NCI-H446 treated with DMSO at 0.1 percent for 48 hours (cell line): ENCODE data around the gene ITPK1.
A peak's percentile ranks its signal among the peaks of the same experiment; 100 is the strongest.
"Not testable (repeated sequence)": the region's sequence is repeated elsewhere in the genome, so short reads cannot be mapped to it uniquely, and the experiment has no call there.

ENCODE experiments used
- DNase-seq: peaks from one replicate; lab custom pipeline; 2025; lab: John Stamatoyannopoulos, UW

The ITPK1 gene

DNA sequence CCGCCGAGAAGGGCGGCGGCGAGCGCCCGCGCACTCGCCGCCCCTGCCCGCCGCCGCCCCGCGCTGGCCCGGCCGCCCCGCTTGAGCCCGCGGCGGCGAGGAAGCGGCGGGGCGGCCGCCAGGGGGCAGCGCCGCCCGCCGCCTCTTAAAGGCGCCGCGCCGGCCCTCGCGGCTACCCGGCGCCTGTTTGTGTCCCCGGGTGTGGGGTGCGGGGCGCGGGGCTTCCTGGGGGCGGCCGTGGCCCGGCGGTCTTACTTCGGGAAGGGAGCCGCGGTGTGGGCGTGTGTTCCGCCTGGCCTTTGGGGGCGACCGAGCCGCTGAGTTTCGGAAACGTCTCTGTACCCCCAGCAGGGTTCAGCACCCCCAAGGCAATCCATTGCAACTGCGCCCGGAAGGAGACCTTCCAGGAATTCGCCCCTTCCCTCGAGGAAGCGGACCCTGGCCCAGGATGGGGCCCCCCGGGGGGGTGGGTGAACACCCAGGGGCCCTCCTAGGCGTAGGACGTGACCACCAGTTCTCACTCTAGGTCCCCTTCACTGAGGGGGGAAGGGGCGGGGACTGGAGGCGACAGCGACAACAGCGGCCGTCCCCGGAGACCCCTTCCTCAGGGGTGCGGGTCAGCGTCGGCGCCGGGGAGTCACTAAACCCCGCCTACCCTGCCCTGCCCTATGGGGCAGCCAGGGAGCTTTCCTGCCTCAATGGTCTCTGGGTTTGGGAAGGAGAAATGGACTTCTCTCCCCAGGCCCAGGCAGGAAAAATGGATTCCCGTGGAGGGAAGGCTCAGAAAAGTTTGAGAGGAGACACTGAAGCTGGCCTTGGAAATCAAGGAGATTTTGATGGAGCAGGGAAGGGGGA lies at the start of gene ITPK1:
Gene ITPK1, minus strand, starts transcription at position 105 of the 855 bp plus-strand sequence. CDS start 762 bp downstream, outside the sequence.
- no peak for DNase-seq

DNA sequence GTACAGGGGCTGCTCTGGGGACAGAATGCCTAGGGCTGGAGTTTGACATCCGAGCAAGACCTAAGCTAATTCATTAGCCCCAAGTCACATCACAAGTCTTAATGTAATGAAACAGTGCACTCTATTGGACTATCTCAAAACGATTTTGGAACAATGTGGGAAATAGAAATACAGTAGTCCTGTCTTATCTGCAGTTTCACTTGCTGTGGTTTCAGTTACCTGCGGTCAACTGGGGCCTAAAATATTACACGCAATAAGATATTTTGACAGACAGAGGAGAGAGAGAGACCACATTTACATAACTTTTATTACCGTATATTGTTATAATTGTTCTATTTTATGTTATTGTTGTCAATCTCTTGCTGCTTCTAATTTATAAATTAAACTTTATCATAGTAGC lies 47.8 kb upstream of the ITPK1 start:
- no peak for DNase-seq

DNA sequence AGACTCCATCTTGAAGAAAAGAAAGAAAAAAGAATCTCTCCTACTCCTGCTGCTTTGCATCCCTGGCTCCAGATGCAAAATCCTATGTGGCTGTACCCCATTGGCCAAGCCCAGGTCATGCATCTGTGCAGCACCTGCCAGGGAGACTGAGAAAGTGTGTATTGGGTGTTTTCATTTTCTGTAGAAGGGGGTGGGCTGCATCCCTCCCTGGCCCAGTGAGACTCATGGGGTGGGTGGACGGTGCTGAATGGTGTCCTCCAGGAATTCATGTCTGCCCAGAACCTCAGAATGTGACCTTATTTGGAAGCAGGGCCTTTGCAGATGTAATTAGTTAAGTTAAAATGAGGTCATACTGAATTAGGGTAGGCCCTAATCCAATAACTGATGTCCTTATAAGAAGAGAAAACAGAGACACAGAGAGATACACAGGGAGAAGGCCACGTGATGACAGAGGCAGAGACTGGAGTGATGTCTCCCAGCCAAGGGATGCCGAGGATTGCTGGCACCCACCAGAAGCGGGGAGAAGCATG lies 45.8 kb upstream of the ITPK1 start:
- DNase-seq = no peak

DNA sequence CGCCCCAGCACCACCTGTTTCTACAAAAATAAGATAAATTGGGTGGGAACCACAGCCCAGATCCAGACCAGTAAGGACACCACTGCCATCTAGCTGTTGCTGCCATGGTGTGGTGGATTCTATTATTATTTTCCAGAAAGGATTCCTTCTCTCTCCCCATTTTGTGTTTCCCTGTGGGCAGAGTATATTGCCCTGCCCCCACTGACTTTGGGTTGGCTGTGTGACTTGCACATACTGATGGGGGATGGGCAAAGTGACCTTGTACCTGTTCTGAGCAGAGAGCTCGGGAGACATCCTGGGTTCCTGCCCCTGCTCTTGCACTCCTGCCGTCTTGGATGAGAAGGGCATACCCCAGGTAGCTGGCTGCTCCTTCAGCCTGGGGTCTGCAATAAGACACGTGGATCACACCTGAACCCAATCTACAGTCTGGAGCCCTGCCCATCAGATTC lies 44.7 kb upstream of the ITPK1 start:
- DNase-seq = peak; percentile 49

DNA sequence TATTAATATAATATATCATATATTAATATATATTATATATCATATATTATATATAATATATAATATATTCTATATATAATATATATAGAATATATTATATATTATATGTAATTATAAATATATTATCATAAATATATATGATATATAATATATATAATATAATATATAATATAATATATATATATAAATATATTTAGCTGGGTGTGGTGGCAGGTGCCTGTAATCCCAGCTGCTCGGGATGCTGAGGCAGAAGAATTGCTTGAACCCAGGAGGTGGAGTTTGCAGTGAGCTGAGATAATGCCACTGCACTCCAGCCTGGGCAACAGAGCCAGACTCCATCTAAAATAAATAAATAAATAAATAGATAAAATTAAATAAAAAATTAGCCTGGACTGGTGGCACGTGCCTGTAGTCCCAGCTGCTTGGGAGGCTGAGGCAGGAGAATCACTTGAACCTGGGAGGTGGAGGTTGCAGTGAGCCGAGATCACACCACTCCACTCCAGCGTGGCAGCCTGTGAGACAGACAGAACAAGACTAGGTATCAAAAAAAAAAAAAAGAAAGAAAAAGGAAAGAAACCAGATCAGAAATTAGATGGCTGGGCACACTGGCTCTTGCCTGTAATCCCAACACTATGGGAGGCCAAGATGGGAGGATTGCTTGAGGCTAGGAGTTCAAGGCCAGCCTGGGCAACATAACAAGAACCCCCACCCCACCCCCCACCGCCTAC lies 44.1 kb upstream of the ITPK1 start:
- not testable (repeated sequence) for DNase-seq

DNA sequence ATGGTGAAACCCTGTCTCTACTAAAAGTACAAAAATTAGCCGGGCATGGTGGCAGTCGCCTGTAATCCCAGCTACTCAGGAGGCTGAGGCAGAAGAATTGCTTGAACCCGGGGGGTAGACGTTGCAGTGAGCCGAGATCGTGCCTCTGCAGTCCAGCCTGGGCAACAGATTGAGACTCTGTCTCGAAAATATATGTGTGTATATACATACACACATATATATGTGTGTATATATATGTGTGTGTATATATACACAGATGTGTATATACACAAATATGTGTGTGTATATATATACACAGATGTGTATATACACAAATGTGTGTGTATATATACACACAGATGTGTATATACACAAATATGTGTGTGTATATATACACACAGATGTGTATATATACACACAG lies 42.6 kb upstream of the ITPK1 start:
- not testable (repeated sequence) for DNase-seq

DNA sequence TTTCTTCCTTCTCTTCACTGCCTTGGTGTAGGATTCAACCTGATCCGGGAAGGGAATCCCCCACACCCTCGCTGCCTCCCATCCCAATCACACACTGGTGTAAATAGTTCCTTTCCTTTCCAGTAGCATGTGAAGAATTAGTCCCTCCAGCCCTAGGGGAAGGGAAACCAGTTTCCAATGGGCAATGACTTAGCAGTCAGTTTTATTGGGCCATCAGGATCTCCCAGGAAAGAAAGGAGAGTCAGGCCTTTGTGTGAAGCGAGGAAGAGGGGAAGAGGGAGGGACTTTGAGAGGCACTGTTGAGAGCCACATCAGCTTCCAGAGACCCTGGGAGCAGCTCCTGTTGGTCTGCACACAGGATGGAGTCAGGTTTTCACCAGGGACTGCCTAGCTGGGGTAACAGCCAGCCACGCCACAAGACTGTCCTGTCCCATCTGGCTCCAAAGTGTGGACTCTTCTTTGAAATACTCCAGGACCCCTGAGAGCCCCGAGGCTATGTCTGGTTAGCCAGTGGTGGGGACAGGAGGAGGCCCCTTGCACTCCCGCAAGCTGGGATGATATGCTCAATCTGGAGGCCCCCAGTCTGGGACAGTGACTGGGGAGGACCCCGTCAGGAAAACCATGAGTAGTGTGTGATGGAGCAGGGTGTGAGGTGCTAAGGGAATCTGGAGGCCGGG lies 41.1 kb upstream of the ITPK1 start:
- no peak for DNase-seq

DNA sequence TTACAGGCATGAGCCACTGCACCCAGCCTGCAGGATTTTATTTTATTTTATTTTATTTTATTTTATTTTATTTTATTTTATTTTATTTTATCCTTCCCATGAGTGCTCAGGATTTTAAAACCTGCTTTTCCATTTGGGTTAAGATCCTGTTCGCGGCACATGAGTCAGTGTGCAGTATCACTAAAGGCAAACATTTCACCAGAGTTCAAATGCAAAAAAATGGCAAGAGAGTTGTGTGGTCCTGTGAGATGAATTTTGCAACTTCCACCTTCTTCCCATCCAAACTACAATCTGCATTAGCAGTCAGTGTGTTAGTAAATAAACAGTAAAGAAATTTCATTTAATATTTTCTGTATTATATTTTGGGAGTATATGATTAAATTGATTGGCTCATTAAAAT lies 39.9 kb upstream of the ITPK1 start:
- no peak for DNase-seq

DNA sequence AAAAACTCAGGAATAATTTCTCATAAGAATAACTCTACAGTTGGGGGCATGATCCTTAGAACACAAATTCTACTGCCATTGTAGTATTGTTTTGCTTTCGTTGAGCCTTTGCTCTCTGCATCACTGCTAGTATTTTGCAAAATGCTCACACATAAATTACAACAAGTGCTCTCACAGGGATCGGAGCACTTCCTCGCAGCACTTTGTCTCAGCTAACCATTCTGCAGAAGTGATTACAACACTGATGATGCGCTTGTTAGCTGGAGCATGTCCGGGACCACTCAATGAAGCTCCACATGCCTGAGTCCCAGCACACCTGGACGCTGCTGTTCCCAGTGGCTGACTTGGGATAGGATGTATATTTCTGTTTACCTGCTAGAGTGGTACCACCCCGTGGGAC lies 37.4 kb upstream of the ITPK1 start:
- DNase-seq = no peak

DNA sequence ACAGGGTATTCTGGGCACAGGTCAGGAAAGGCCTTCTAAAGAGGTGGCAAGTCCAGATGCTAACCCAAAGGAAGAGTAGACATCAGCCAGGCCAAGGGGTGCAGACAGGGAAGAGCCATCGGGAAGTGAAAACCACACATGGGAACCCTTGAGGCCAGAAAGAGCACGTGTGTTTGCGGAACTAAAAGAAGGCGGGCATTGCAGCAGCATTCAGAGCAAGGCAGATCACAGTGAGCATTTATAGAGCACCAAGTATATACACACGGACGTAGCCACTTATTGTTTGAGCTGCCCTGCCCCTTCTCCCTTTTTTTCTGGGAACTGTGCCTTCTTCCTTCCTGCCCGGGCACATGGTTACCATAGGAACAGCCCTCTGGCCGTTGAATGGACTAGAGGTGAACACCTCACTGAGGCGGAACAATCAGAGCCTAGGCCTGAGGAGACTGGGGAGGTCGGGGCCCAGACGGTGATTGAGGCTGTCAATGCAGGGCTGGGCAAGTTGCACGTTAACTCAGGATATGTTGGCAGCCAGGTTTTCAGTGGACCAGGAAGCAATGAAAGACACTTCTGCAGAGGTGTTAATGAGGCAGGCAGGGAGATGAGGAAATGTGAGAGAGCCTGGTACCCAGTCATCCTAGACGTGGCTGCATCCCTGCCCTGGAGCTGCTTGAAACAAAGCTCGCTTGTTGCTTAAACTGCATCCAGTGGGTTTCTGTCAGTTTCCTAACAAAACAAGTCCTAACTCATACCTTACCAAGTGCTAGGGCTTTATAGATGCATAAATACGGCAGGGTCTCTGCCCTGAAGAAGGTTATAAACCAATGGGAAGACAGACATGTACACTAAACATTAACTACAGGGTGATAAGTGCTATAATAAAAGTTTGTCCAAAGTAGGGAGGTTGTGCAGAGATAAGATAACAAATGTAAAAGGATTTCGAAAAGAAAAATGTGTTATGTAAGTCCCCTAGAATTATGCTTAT lies 34.8 kb upstream of the ITPK1 start:
- DNase-seq = no peak

DNA sequence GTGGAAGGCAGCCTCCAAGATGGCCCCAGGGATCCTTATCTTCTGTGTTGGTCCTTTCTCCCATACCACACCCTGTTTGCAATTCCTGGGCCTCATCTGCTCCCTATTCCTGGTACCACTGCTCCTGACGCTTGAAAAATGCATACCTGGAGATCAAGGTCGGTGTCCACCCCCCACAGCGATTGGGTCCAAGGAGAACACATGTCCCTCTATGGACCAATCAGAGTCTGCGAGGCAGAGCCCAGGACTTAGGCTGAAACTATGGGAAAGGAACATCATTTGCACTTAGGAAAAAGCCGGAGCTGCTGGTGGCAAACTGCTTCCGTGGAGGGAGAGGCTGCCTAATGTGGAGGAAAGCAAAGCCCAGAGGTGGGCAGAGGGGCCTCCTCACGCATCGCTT lies 33.3 kb upstream of the ITPK1 start:
- DNase-seq = no peak

DNA sequence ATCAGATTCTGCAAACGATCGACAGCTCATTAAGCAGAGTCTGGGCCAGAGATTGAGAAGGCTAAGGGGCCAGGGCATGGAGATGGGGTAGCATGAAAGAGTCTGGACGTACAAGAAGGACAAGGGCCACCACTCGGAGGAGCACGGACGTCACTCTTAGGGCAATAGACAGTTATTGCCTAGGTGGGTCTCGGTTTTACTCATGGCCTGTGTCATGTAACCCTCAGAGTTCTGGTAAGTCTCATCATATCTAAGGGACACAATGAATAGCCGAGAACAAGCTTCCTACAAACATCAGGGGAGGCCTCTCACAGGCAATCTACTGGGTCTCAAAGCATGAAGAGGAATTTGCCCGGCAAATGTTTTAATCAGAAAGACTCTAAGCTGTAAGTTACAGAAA lies 30.4 kb upstream of the ITPK1 start:
- no peak for DNase-seq

DNA sequence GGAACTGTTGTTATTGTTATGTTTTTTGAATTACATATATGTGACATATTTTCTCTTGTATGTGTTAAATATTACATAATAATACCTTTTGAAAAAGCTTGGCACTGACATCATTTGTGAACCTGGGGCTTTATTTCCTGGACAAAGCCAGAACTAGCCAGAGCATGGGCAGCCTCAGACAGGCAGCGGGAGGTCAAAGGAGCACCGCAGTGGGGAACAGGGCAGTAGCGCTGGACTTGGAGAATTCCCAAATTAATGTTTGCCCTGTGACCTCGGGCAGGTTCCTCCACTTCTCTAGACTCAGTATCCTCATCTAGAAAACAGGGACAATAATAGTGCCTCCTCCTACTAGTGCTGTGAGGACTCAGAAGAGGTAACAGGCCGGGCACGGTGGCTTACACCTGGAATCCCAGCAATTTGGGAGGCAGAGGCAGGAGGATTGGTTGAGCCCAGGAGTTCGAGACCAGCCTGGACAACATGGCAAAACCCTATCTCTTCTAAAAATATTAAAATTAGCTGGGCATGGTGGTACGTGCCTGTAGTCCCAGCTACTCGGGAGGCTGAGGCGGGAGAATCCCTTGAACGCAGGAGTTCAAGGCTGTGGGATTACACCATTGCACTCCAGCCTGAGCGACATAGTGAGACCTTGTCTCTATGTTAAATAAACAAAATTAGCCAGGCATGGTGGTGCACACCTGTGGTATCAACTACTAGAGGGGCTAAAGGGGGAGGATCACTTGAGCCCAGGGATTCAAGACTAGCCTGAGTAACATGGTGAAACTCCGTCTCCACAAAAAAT lies 27.3 kb upstream of the ITPK1 start:
- no peak for DNase-seq

DNA sequence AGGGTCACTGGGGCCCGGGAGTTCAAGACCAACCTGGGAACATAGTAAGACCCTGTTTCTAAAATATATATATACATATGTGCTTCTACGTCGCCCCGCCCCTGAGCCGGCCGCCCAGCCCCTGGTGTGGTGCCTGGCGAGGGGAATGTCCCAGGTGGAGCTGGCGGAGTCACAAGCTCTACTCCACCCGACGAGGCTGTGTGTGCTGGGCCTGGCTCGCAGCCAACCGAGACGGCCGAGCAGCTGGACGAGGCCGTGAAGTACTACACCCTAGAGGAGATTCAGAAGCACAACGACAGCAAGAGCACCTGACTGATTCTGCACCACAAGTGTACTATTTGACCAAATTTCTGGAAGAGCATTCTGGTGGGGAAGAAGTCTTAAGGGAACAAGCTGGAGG lies 22.1 kb upstream of the ITPK1 start:
- no peak for DNase-seq

DNA sequence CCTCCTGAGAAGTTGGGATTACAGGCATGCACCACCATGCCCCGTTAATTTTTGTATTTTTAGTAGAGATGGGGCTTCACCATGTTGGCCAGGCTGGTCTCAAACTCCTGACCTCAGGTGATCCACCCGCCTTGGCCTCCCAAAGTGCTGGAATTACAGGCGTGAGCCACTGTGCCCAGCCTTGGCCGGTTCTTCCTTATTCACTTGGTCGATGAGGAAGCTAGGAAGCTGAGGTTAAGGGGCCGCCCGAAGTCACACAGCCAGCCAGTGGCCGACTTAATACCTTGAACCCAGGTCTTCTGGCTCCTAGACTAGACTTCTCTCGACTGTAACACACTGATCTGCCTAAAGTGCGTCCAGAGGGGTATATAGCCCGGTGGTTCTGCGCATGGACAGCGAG lies 20.8 kb upstream of the ITPK1 start:
- not testable (repeated sequence) for DNase-seq

DNA sequence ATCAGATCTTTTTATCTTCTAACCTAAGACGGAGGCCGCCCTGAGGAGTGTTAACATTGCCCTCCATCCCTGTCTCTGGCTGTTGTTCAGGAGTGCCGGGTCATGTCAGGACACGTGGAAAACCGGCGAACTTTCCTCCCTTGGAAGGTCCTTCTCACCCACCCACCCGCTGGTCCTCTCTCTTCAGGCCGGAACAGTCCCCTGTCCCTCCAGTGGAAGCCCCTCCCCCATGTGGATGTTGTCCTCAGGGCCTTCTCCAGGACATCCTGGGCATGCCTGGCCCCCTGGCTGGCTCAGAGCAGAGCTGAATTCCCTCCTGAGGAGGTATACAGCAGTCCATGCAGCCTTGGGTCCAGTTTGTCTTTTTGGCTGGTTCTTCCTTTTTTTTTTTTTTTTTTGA lies 20.3 kb upstream of the ITPK1 start:
- DNase-seq = no peak

DNA sequence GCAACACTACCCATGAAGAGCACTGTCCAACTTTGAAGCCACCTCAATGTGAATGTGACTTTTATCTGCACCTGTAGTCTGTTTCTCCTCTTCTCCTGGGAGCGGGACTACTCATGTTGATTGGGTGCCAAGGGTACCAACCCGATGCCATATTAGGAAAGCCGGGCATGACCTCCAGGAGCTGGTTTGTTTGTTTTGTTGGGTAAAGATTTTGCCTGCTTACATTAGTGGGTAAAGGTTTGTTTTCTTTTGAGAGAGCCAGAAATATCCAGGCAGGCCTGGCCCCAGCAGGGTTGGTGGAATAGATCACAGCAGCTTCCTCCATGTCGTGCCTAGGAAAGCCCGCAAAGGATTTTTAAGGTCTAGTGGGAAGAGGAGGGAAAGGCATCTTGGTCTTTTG lies 19.7 kb upstream of the ITPK1 start:
- DNase-seq = no peak

DNA sequence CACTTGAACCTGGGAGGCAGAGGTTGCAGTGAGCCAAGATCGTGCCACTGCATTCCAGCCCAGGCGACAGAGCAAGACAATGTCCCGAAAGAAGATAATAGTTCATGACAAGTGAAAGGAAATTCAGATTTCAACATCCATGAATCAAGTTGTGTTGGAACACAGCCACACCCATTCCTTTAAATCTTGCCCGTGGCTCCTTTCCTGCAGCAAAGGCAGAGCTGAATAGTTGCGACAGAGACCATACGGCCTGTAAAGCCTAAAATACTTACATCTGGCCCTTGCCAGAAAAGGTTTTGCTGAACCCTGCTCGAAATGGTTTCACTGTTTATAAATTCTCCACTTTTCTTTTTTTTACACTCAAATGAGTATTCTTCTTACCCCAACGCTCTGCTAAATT lies 17.7 kb upstream of the ITPK1 start:
- no peak for DNase-seq

DNA sequence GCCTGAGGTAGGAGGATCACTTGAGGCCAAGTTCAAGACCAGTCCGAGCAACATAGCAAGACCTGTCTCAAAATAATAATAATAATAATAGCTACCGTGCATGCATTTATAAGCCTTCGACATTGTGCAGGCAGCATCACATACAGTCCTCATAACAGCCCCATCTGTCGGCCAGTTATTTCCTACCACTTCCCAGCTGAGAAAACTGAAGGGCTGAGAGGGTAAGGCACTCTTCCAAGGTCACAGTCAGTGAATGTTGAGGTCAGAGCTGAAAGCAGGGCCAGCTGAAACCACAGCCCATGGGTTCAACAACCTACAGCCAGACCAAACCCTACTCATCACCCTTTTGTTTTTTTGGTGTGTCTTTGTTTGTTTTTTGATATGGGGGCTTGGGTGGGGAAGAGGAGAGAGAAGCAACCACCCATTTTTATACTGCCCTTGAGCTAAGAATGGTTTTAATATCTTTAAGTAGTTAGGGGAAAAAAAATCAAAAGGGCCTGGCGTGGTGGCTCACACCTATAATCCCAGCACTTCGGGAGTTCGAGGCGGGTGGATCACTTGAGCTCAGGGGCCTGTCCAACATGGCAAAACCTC lies 16.8 kb upstream of the ITPK1 start:
- no peak for DNase-seq

DNA sequence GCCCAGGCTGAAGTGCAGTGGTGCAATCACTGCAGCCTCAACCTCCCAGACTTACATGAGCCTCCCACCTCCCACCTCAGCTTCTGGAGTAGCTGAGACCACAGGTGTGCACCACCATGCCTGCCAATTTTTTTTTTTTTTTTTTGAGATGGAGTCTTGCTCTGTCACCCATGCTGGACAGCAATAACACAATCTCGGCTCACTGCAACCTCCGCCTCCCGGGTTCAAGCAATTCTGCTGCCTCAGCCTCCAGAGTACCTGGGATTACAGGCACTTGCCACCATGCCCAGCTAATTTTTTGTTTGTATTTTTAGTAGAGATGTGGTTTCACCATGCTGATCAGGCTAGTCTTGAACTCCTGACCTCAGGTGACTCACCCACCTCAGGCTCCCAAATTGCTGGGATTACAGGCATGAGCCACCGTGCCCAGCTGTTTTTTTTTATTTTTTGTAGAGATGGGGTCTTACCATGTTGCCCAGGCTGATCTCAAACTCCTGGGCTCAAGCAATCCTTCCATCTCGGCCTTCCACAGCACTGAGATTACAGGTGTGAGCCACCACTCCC lies 15.6 kb upstream of the ITPK1 start:
- not testable (repeated sequence) for DNase-seq
